Activated CD8-positive, alpha-beta memory T cell treated with anti-CD3 and anti-CD28 coated beads, Interleukin-2, amount 50 U/mL, for 24 hours (primary cell): ENCODE measurements around the gene IGF2.

Experiments used
- DNase-seq: peaks from one replicate; pipeline ENCODE4 v3.0.0-alpha.2; 2020; ENCODE audit errors: extremely low read depth

IGF2 gene

GRCh38 chr11:2103668-2104523 lies 35.3 kb downstream of the IGF2 start:
- no peak for DNase-seq

GRCh38 chr11:2102883-2103213 lies 36.3 kb downstream of the IGF2 start:
- no peak for DNase-seq

- no peak for DNase-seq
These were observed 36.9 kb downstream of the IGF2 start for GRCh38 chr11:2102132-2102882.

DNA sequence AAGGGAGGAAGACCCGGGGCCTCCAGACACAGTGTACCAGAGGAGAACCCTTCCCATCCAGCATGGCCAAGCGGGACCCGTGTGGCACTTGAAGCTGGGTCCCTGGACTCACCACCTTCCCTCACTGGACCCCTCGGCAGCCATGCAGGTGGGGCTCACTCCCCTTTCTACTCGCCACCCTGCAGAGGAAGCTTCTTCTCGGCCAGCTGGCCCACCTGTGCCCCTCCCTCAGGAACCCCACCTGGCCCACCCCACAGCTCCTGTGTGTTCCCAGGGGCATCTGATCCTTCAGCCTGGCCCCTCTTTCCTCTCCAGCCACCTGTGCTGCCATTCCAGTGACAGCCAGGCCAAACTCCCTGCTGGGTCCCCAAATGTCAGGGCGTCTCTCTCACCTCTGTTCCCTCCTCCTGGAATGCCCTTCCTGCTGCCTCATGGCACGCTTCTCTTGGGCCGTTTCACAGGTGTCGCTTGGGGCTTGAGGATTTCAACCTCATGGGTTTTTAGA lies 38.0 kb downstream of the IGF2 start:
- DNase-seq = no peak

DNA sequence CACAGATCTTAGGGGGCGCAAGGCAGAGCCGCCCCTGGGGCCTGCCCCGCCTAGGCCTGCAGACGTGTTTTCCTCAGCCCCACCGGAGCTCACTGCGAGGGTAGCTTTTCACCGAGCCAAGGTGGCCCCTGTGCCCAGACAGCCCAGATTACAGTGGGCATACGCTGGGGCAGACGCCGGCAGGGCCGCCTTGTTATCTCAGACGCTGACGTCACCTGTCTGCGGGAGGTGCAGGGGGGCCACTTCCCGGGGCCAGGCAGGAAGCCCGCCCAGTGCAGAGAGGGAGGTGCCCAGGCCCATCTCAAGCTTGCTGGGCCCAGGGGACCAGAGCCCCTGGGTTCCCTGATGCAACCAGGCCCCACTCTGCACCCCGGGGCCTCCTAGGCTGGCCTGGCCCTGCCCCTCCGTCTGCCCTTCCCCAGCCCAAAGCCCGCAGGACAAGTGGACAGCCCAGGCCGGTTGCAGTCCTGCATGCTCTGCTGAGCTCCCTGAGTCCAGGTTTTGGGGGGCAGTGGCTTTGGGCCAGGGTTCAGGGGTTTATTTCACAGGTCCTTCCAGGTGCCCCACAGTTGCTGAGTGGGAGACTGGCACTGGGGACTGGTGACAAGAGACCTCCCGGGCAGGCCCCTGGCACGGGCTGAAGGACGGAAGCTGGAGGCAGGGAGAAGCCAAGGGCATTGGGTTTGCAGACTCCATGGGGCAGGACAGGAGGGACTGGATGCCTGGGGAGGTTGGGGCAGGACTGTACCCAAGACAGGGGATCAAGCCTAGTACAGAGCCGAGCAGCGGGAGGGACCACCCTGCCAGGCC lies 38.6 kb downstream of the IGF2 start:
- DNase-seq = no peak

GRCh38 chr11:2099516-2100349 lies 39.5 kb downstream of the IGF2 start:
- DNase-seq = no peak

DNA sequence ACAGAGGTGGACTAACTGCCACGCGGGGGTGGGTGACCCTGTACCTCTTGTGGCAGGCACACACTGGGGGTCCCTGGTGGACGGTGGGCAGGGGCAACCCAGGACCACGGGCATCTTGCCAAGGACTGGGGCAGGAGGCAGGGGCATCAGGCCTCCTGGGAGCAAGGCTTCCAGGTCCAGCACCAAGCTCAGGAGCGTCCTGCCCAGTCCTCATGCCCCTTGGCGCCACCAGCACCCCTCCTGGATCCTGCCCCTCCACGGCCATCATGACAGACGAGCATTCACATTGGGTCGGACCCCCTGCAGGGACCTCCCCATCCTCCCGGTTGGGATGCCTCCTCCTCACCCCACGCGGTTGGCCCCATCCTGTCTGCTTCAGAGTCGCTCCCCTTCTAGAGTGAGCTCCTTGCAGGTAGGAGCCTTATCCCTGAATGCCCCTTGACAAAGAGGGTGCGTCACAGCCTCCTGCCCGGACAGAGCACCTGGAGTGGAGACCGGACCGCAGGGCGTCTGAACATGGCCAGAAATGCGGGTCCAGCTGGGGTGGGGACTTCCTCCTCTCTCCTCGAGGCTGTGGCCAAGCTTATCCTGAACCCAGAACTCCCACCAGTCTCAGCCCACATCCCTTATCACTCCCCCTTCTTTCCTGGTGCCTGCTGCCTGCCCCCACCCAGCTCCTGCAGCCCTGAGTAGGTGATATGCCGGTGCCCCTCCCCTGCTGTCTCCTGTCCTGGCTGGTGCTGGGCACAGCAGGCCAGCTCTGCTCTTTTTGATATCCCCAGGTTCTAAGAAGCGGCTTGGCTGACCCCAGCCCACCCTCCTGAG lies 40.3 kb downstream of the IGF2 start:
- no peak for DNase-seq

DNA sequence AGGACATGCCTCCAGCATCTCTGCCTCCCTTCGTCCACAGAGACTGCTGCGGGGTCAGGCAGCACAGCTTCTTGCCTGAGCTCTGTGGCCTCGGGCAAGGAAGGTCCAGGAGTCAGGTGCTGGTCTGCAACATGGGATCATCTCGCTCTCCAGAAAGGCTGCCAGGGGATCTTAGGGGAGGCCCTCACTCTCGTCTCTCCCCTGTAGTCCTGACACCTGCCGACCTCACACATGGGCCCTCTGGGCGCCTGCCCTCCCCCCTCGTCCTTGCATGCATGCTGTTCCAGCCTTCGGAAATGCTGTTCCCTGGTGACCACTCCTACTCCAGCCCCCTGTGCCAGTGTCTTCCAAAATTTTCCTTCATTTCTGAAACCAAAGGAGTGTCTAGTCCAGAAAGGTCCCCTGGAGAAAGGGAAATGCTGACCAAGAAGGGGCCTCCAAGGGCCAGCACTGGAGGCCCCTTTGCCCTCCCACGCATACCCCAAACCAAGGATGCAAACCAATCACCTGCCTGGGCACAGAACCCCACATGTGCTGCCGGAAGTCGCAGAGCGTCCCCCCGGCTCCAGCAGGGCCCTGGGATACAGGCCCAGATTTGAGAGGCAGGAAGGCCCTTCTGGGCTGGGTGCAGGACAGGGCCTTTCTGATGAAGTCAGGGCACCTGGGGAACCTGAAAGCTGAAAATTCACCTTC lies 41.0 kb downstream of the IGF2 start:
- DNase-seq = no peak

- no peak for DNase-seq
These were observed 41.7 kb downstream of the IGF2 start for GRCh38 chr11:2097356-2097997.

- no peak for DNase-seq
These were observed 42.3 kb downstream of the IGF2 start for GRCh38 chr11:2096919-2097301.

GRCh38 chr11:2096011-2096918 lies 42.9 kb downstream of the IGF2 start:
- no peak for DNase-seq

DNA sequence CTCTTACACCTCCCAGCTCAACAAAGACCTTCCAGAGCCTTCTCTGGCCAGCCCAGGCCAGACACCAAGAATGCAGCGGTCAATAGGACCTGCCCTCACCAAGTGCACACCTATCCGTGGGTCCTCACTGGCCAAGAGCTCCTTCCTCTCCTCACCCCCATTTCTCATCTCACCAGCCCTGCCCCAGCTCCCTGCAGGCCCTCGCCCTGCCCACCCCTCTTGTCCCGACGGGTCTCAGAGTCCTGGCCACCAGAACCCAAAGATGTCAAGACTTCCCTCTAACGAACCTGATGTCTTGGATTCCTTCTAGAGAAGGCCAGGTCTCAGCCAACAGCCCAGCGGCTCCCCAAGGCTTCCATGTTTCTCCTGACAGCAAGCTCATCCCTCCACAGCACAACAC lies 43.6 kb downstream of the IGF2 start:
- no peak for DNase-seq

DNA sequence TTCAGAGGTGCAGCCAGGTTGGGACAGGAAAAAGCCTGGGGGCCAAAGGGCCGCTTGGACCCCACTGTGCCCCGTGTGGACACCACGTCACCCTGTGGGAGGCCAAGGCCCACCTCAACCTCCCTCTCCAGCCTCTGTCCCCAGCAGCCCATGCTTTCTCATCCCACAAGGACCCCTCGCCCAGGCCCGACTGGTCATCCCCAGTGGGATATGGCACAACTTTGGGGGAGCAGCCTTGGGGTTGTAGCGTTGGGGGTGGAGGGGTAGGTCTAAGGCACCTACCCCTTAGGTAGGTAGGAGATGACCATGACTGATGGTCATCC lies 44.0 kb downstream of the IGF2 start:
- DNase-seq = no peak

DNA sequence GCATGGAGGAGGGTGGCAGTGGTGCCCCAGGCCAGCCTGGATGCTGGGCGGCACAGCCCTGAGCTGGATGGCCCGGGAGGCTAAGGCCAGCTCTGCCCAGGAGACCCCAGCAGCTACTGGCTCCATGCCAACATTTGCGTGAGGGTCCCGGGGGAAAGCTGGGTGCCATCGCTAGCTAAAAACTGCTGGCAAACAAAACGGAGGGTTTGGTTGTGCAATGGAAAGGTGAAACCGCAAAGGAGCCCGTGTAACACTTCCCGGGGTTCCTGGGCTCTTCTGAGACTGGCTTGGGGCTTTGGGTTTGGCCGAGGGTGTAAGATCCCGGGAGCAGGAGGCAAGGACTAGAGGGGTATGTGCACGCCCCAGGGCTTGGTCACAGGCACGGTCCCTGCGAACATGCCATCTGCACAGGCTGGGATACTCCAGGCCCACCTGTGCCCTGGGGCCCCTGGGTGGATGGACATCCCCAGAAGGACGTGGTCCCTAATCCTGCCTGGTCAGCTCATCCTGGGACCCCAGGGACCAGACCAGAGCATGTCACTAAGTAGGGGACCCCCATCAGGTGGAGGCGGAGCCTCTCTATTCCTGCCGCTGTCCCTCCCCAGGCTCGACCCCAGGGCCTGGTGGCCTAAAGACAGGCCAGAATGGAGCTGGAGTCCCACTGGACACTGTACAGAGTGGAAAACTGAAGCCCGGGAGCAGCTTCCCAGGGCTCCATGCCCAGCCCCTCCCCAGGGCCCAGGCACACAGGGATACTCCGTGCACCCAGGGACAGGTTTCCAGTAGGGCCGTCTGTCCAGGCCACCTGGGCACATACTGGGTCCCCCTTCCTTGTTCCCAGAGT lies 44.6 kb downstream of the IGF2 start:
- DNase-seq = no peak

- no peak for DNase-seq
These were observed 45.4 kb downstream of the IGF2 start for GRCh38 chr11:2093575-2094353.

DNA sequence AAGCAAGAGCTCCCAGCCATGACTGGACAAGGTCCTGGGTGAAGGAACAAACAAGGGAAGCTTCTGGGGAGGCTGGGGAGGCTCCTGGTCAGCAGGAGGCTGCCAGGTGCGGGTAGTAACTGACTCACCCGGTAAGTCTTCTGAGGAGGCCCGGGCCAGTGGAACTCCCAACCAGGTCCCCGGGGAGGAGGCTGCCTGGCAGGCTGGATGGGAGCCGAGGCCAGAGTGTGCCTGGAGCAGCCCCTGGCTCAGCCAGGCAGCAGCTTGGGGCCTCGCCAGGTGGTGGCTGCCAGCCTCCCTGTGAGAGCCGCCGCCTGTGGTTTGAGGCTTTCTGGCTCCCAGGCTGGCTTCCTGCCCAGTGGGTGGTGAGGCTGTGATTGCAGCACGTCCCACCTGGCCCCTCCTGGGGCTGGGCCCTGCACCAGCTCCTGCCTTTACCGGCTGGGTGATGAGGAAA lies 46.2 kb downstream of the IGF2 start:
- no peak for DNase-seq

DNA sequence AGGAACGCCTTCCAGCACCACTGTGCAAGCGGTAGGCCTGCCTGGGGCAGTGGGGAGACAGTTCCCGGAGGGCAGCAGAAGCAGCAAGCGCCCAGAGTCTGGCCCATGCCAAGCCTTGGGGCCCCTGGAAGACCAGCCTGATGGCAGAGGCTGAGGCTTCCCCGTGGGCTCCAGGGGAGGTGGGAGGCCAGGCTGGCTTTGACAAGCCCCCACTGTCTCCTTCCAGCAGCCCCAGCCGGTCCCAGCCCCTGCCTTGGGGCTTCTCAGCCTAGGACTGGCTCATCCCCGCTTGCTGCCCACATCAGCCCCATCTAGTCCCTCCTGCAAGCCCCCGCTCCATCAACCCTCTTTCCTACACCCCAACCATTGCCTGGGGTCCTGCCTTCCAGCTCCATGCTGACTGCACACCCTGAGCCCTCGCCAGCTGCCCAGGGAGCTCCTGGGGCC lies 46.7 kb downstream of the IGF2 start:
- DNase-seq = no peak
